Vagina (tissue), 2 donors: ENCODE results near the gene SH3GLB2. TPM values are rescaled to one million over a fixed set of nuclear protein-coding genes. Genes with fewer than 3 reads are reported as not detected.
"Not testable (repeated sequence)": the region's sequence is repeated elsewhere in the genome, so short reads cannot be mapped to it uniquely, and the experiment has no call there.

Experiments used
- DNase-seq, 2 donors: peaks; one replicate each; pipeline ENCODE4 v3.0.0-alpha.2; 2017; ENCODE audit errors: extremely low spot score in 2 of 2
- H3K27ac ChIP-seq: fragments of 200-600 bp; sonication (generic); one replicate; pipeline ENCODE4 v1.5.1; 2019
- H3K27me3 ChIP-seq: fragments of 200-600 bp; sonication (generic); one replicate; pipeline ENCODE4 v1.5.1; 2019
- H3K36me3 ChIP-seq, 2 donors: fragments of 200-600 bp; sonication (generic); one replicate each; pipeline ENCODE4 v1.5.1; 2017 to 2019
- H3K4me1 ChIP-seq: fragments of 200-600 bp; sonication (generic); one replicate; pipeline ENCODE4 v1.5.1; 2019
- H3K4me3 ChIP-seq, 2 donors: fragments of 200-600 bp; sonication (generic); 1 replicate in 1 of 2; 2 replicates in 1 of 2; pipeline ENCODE4 v1.5.1; 2016 to 2019
- H3K9me3 ChIP-seq: fragments of 200-600 bp; sonication (generic); one replicate; pipeline ENCODE4 v1.5.1; 2019
- CTCF ChIP-seq, 3 experiments: fragments of 450-650 bp in 2 of 3; fragments of 200-600 bp in 1 of 3; sonication (generic) in 1 of 3; IDR thresholded peaks; one replicate each; pipeline ENCODE4 v1.5.1; 2017 to 2019; ENCODE audit warnings: antibody characterized with exemption in 3 of 3, mild to moderate bottlenecking in 2 of 3, moderate library complexity in 2 of 3
- POLR2A ChIP-seq, 2 donors: fragments of 450-650 bp; IDR thresholded peaks; one replicate each; pipeline ENCODE4 v1.6.1; 2017; ENCODE audit warnings: antibody characterized with exemption in 2 of 2, mild to moderate bottlenecking in 2 of 2, moderate library complexity in 2 of 2
- POLR2AphosphoS5 ChIP-seq, 2 donors: sonication (generic); formaldehyde crosslinking; IDR thresholded peaks; one replicate each; pipeline ENCODE4 v1.9.0; 2017; ENCODE audit warnings: antibody characterized with exemption in 2 of 2, mild to moderate bottlenecking in 2 of 2, low read depth in 1 of 2; ENCODE audit not compliant: insufficient read depth in 1 of 2
- intact Hi-C: fragments of 100-400 bp; cut with DNase I; formaldehyde crosslinking; loops from one replicate; pipeline ENCODE4 v1.15.1; 2023
- total RNA-seq: library from RNA; depleted of rRNA; stranded (reverse); fragments of >200 nt; gene quantifications from one replicate; pipeline ENCODE4 v1.2.3, GENCODE V29; 2016

Gene SH3GLB2
- total RNA-seq, 1 donor from 2014 or later, result 86.2 TPM

- intact Hi-C loops, result no loop called here
- TF ChIP-seq POLR2AphosphoS5 (IDR thresholded peaks at IDR 0.05; ENCODE audit: insufficient read depth in 1 of 2, low read depth in 1 of 2) (peak in 1 of 2 donors; percentile 22), CTCF (IDR thresholded peaks at IDR 0.05) (peak; percentile 21 to 64 (median 46)), POLR2A (IDR thresholded peaks at IDR 0.05) (no peak)
- Histone ChIP-seq H3K4me1 (peaks cover 23% of the 10 kb centered on the region), H3K36me3 (peaks cover 0 to 61% of the 10 kb centered on the region in 2 donors), H3K9me3 (no peaks in the 10 kb centered on the region), H3K27me3 (no peaks in the 10 kb centered on the region), H3K4me3 (no peak overlapping the region), H3K27ac (peak overlapping the region; percentile 60)
- DNase-seq, result no peak
Measured at GRCh38 chr9:129006328-129007034, 21.6 kb downstream of the SH3GLB2 start.

- no peaks in the 10 kb centered on the region for H3K9me3 ChIP-seq
- H3K27me3 ChIP-seq, result no peaks in the 10 kb centered on the region
- peaks cover 0 to 62% of the 10 kb centered on the region in 2 donors for H3K36me3 ChIP-seq
- no peak overlapping the region for H3K4me3 ChIP-seq
- intact Hi-C loops, result no loop called here
- TF ChIP-seq CTCF (IDR thresholded peaks at IDR 0.05) (no peak), POLR2A (IDR thresholded peaks at IDR 0.05) (no peak), POLR2AphosphoS5 (IDR thresholded peaks at IDR 0.05; ENCODE audit: insufficient read depth in 1 of 2, low read depth in 1 of 2) (no peak)
- no peak overlapping the region for H3K27ac ChIP-seq
- DNase-seq, result no peak
- peaks cover 23% of the 10 kb centered on the region for H3K4me1 ChIP-seq
Measured at GRCh38 chr9:129005336-129005997, 22.7 kb downstream of the SH3GLB2 start.

- H3K4me3 ChIP-seq, H3K27ac ChIP-seq, H3K27me3 ChIP-seq, DNase-seq, H3K9me3 ChIP-seq, intact Hi-C loops: not testable (repeated sequence)
- Histone ChIP-seq H3K4me1 (peaks cover 23% of the 10 kb centered on the region), H3K36me3 (peaks cover 0 to 62% of the 10 kb centered on the region in 2 donors)
Measured at GRCh38 chr9:129004173-129004572, 24.0 kb downstream of the SH3GLB2 start.

GRCh38 chr9:129002992-129003391, 25.1 kb downstream of the SH3GLB2 start:
- no peak overlapping the region for H3K27ac ChIP-seq
- peaks cover 0 to 71% of the 10 kb centered on the region in 2 donors for H3K36me3 ChIP-seq
- DNase-seq, result no peak
- TF ChIP-seq CTCF (IDR thresholded peaks at IDR 0.05), result no peak
- TF ChIP-seq POLR2A (IDR thresholded peaks at IDR 0.05), result no peak
- TF ChIP-seq POLR2AphosphoS5 (IDR thresholded peaks at IDR 0.05; ENCODE audit: insufficient read depth in 1 of 2, low read depth in 1 of 2), result no peak
- intact Hi-C loops, result no loop called here
- H3K27me3 ChIP-seq, result no peaks in the 10 kb centered on the region
- no peak overlapping the region for H3K4me3 ChIP-seq
- no peaks in the 10 kb centered on the region for H3K9me3 ChIP-seq
- peaks cover 18% of the 10 kb centered on the region for H3K4me1 ChIP-seq

- Histone ChIP-seq H3K36me3 (peaks cover 0 to 78% of the 10 kb centered on the region in 2 donors), H3K27me3 (no peaks in the 10 kb centered on the region), H3K4me1 (peaks cover 6% of the 10 kb centered on the region), H3K27ac (no peak overlapping the region), H3K9me3 (no peaks in the 10 kb centered on the region), H3K4me3 (no peak overlapping the region)
- intact Hi-C loops, result no loop called here
- TF ChIP-seq POLR2A (IDR thresholded peaks at IDR 0.05) (no peak), CTCF (IDR thresholded peaks at IDR 0.05) (no peak), POLR2AphosphoS5 (IDR thresholded peaks at IDR 0.05; ENCODE audit: insufficient read depth in 1 of 2, low read depth in 1 of 2) (no peak)
- DNase-seq, result no peak
Measured at GRCh38 chr9:129001504-129002325, 26.4 kb downstream of the SH3GLB2 start.
